OCI-LY3 (cell line): ENCODE results near the gene GDPD5.

Experiments
- CTCF ChIP-seq: fragments of 200-600, 300-600 bp; sonication (generic); IDR thresholded peaks from 2 replicates; pipeline ENCODE4 v1.5.1; 2014; ENCODE audit warnings: antibody characterized with exemption, low read length, low read depth
- EZH2phosphoT487 ChIP-seq: fragments of 200-600 bp; shearing (Covaris generic); IDR thresholded peaks from 2 replicates; pipeline ENCODE4 v1.6.1; 2018; ENCODE audit warnings: antibody characterized with exemption, mixed run types, low read depth

- TF ChIP-seq CTCF: no peak
- no peak for TF ChIP-seq EZH2phosphoT487
These were observed 116.9 kb downstream of the GDPD5 start for GRCh38 chr11:75408957-75409219.
